Muscle of arm (tissue), 14 donors: ENCODE data around the gene BCOR. TPM values are rescaled to one million over a fixed set of nuclear protein-coding genes. Genes with fewer than 3 reads are reported as not detected.

ENCODE experiments used
- DNase-seq: peaks from one replicate; pipeline ENCODE4 v3.0.0-alpha.2; 2013
- long read RNA-seq, 11 donors: transcript quantifications; one replicate each; lab custom pipeline, GENCODE V29; 2026
- polyA plus RNA-seq, 12 donors: library from polyadenylated mRNA; unstranded; fragments of 120-200 nt; gene quantifications; one replicate each; pipeline ENCODE4 v1.2.1, GENCODE V29; 2013; ENCODE audit not compliant: insufficient read length in 12 of 12

Gene BCOR
- 10 to 100 TPM in 11 of 12 donors, not detected in 1; 21.7 to 41.6 (median 26.6) TPM for polyA plus RNA-seq
- long read RNA-seq, donor 1, partial matches to known transcripts: 0 of 2 reads
- long read RNA-seq, donor 1, other reads (novel, unspliced or antisense): 0 of 2 reads
- long read RNA-seq, donor 2: 0 reads
- long read RNA-seq, donor 3, partial matches to known transcripts: 0 of 1 reads
- long read RNA-seq, donor 3, other reads (novel, unspliced or antisense): 0 of 1 reads
- long read RNA-seq, donor 4: 0 reads
- long read RNA-seq, donor 5: 0 reads
- long read RNA-seq, donor 6: 0 reads
- long read RNA-seq, donor 7: 0 reads
- long read RNA-seq, donor 8: 0 reads
- long read RNA-seq, donor 9: 0 reads
- long read RNA-seq, donor 10, full-length matches to known transcripts: 1 of 1 reads
- long read RNA-seq, donor 10, partial matches to known transcripts: 0 of 1 reads
- long read RNA-seq, donor 10, other reads (novel, unspliced or antisense): 0 of 1 reads
- long read RNA-seq, donor 11: 0 reads

DNA sequence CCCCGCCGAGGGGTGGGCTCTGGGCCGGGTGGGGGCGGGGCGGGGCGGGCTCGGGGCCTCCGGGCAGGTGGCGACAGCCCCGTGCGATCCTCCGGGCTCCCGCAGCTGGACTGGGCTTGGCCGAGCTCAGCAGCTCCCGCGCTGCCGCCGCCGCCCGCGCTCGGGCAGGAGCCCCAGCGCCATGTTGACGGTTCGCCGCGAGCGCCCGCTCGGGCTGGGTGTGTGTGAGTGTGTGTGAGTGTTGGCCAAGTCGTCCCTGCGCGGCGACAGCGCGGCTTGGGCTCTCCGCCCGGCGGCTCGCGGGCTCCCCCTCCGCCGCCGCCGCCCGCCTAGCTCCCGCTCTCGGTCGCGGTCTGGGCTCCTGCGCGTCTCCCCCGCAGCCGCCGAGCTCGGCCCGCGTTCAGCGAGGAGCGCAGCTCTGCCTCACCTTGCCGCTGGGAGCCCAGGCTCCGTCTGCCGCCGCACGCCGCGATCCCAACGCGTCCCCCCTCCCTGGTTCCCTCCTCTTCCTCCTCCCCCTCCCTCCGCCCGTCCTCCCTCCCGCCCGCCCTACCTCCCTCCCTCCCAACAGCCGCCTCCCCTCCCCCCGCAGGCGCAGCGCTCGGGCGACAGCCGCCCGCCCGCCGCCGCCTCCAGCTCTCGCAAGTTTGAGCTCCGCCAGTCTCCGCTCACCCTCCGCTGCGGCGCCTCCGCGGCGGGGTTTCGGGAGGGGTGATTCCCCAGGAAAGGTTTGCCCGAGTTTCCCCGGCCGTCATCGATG lies at the start of gene BCOR:
TSS of gene BCOR (minus strand) at position 455 of the 760 bp plus-strand sequence. CDS start 20,029 bp downstream, outside the sequence.
- DNase-seq: peak; percentile 54

DNA sequence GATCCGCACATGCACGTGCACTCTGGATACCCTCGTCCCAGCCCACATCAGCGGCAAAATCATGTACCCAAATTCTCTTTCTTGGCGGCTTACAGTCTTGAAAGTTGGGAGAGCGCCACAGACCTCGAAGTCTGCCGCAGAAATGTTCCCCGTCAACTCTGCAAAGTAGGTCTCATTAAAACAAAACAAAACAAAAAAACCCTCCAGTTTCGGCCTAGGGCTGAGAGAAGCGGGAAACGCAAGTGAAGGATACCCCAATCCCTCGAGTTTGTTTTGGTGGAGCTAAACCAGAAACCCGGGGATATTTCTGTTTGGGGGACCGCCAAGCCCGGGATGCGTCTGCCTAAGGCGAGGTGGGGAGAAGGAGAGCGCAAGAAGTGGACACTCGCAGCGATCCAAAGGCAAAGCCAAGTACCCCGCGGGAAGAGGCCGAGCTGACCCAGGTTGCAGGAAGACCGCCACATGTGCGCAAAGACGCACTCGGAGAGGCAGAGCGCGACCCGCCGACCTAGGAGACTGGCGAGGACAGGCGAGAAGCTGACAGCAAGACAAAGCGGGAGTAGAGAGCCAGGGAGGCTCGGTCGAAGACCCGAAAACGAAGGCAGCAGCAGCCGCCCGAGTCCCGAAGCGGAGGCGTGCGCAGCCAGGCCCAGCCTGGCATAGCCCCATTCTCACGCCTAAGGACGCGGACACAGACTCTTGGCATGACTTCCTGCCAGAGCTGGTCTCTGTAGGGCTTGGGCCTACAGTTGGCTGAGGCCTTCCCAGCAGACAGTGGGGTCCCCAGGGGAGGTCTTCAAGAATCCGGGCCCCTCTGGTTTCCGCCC lies 49.6 kb upstream of the BCOR start:
- DNase-seq: no peak

DNA sequence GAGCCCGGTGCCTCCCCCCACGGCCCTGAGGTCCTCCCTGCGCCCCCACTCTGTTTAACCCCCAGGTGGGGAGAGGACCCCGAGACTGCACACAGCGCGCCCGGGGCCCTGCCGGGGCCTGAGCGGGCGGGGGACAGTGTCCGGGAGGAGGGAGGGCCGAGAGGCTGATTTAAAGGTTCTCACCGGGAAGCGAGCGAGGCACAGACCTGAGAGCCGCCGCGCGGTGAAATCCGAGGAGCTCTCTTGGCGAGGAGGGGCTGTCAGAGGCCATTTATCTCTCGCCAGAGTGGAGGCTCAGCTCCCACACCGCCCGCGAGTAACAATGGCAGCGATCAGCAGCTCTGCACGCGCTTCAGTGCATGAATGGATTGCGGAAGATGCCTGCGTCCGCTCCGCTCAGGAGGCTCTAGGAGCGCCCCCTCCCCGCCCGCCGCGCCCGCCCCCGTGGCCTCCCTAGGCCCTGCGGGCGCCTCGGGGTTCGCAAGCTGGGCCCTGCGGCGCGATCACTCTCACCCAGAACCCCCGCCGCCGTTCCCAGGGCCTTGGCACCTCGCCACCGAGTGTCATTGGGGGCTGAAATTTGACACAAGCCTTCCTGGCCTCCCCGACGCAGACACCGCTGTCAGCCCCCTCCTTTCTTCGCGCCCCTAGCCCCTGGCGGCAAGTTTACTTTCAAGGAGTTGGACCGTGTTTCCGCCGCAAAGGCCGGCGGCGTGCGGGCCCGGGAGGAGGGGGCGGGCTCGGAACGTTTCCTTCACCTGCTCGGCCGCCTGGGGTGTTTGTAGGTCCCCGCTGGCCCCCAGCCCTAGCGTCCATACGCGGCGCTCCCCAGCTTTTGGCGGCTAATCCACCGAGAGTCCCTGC lies 48.7 kb upstream of the BCOR start:
- no peak for DNase-seq

DNA sequence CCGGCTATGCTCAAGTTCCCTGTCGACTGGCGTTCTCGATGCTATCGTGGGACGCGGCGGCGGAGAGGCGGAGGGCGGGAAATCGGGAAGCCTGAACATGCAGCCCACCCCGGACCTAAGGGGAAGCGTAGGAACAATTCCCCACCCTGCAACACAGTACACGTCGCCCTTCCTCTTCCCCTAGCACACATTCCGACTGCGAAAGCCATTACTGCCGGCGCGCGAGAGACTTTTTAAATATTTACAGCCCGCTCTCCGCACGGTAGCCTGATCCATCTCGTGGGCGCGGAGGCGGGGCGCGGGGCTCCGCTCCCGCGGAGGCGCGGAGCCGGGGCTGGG lies 48.1 kb upstream of the BCOR start:
- no peak for DNase-seq

DNA sequence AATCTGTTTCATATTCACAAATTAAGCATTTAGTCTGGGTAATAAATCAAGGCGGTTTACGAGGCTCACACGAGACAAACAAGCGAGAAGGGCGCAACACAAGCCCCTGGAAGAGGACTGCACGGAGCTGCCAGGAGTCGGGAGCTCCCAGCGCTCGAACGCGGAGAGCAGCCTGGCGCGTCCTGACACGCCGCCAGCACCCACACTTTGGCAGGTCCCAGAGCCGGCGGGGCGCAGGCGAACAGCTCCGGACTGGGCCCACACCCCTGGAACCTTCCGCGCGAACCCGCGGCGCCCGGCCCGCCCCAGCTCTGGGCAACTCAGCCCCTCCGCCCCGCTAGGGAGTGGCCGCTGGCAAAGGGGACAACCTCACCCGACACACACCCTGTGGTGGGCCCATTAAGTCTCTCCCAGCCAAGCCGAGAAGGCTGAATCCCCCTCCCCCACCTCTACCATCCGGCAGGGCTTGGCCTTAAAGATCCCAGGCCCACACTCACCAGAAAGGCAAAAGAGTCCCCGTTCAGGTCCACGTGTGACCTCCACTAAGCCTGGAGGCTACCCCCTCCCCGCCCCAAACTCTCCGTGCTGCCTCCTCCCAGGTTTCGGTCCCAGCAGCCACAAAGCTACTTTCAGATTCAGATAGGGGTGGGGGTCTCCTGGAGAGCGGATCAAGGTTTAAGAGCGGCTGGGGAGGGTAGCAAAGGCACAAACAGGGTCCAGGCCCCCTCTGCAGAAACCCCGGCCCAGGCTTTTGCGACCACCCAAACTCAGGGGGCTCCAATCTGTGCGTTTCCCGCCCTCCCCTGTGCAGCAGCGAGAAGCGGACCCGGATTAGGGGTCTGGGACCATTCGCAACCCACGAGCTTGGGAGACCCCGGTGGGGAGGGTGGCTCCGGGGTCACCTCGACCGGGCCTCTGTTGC lies 47.5 kb upstream of the BCOR start:
- DNase-seq: no peak

DNA sequence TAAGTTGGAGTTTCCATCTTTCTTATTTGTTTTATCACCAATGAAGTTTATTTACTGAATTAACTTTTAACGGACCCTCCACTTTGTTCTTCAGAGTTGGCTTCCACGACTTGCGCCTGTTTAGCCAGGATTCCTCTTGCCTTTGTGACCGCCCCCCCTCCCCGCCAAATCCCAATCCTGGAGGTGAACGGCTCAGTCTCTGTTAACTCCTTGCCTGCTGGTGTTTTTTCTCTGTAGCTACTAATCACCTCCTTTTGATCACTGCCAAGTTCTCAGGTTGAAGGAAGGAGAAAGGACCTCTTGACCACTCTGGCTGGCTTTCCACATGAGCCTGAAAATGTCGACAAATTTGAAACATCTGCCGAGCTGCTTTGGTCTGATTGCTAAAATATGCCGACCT lies 46.8 kb upstream of the BCOR start:
- DNase-seq: no peak

DNA sequence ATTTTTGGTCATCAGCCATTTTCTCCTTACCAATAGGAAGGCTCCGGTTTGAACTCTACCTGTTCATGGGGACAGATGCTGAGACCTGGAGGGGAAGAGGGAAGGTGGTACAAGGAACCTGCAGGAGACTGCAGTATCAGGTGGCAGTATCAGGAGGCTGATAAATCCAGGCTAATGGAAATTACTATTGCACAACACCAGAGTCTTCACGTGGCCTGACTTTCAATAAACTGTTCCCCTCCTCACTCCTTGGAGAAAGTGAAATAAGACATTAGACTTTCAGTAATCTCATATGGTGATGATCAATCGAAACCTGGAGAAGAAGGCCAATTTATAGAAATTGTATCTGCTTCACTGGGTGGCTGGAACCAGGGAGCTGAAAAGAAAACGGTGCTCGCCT lies 46.2 kb upstream of the BCOR start:
- DNase-seq: no peak

DNA sequence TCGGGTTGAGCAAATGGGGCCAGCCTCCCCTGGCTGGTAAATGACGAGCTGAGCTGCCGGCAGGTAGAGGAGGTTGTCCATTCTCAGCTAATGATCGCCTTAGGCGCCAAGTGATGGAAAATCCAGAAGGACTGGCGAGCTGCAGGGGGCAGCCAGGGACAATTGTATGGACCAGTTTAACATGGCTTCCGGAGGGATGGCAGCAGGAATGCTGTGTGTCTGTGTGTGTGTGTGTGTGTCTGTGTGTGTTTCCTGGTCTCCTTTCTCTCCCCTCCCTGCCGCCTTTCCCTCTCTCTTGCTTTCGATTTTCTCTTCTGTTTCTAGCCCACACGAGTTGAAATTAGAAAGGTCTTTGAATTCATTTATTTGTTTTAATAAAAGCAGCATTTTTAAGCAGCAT lies 45.2 kb upstream of the BCOR start:
- no peak for DNase-seq

DNA sequence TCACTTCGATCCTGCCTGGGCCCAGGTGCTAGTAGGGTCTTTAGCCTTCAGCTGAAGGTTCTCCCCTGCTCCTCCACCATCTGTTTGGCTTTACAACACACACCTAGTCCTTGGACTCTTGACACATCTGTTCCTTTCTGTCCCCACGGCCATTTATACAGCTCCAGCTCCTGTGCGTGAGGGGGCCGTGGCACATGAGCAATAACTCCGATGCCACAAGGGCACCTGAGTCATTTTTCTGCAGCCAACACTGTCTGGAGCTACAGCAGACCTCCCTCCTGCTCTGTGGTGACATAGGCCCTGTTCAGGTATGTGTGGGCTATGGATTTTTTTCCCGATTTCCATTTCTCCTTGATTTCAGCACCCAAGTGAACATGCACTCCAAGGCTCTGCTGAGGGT lies 44.7 kb upstream of the BCOR start:
- no peak for DNase-seq

DNA sequence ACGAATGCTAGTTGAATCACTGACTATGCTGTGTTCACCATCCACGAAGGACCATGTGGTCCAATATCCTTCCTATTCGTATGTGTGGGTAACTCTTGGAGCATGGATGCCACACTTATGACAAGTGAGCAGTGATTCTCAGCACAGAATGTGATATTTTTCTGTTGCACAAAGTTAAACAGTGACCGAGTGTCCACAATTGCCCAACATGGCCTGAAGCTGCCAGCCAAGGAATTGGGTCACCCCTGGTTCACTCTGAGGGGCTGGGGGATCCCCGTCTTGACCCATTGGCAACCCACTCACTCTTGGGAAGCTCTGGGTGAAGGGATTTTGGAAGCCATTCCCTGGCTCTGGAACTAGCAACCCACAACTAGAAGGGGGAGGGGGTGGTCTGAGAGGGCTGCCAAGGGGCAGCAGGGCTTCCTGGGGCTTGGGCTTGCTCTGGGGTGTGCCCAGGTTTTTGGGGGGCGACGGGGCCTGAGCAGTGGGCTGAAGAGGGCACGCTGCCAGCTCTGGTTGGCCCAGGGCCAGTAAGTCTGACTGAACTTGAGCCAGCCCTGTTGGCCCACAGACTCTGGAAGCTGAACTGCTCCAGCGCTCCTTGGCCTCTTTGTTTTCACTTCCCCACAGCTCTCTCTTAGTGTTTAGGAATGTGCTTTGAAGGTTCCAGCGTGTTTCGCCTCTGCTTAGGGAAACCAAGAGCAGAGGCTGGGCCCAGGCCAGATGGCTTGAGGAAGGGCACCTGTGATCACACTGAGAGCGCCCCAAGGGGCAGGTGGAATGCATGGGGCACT lies 43.1 kb upstream of the BCOR start:
- no peak for DNase-seq

DNA sequence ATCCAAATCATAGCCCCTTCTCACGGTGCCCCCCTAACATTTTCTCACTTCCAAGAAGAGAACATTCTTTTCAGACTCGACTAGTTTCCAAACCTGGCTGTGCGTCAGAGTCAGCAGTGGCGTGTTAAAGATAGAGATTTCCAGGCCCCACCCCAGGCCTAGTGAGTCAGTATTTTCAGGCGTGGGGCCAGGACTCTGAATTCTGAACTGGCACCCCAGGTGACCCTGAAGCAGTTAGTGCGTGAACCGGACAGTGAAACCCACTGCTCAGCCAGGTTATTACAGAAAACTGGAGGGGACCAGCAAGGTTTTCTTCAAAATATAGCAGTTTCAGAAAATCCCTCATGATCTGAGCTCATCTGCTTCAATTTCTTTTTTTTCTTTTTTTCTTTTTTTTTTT lies 35.0 kb upstream of the BCOR start:
- DNase-seq: no peak

DNA sequence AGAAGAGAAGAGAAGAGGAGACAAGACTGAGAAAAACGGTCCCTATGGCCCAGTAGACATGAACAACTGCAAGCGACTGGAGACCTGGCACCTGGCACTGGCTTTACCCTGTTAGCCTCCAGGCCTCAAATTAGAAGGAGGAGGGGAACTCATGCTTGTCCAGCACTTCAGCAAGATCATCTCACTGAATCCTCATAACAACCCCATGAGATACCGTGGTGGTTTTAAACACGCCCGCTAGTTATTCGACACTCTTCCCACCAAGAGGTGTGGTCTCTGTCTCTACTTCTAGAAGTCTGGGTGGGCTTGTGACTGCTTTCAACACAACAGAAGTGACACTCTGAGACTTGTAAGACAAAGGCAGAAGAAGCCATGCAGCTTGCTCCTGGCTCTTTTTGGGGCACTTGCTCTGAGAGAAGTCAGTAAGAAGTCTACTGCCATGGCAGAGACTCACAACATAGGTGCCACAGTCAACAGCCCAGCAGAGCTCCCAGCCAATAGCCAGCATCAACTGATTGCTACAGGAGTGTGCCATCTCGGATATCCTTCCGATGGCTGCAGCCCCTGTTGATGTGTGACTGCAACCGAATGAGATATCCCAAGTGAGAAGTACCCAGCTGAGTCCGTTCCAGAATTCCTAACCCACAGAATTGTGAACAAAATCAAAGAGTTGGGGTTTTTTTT lies 34.0 kb upstream of the BCOR start:
- no peak for DNase-seq

DNA sequence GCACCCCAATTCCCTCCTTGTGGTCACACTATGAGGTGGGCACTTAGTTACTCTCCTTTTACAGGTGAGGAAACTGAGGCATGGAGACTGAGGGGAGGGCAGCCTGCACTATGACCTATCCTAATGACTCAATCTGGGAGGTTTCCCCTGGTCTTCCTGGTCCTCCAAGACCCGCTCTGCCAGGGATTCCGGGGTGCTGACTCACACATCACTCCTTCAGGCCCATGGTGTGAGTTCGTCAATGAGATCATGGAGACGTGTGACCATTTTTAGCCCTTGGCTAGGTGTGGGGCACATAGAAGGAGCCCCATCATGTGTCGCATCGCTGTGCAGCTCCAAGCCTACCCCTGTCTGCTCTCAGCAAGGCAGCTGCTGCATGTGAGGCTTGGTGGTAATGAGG lies 32.4 kb upstream of the BCOR start:
- DNase-seq: no peak

DNA sequence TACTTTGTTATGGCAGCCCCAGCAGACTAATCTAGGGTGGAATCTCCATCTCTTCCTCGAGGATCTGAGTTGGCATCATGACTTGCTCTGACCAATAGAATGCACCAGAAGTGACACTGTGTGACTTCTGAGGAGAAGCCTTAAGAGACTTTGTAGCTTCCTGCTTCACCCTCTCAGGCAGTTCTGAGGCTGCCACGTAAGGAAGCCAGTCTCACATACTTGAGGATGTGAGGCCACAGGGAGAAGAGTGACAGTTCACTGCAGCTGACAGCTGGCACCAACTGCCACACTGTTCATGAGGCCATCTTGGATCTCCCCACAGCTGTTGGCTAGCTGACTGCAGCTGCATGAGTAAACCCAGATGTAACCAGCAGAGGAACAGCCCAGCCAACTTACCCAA lies 29.3 kb upstream of the BCOR start:
- DNase-seq: no peak

DNA sequence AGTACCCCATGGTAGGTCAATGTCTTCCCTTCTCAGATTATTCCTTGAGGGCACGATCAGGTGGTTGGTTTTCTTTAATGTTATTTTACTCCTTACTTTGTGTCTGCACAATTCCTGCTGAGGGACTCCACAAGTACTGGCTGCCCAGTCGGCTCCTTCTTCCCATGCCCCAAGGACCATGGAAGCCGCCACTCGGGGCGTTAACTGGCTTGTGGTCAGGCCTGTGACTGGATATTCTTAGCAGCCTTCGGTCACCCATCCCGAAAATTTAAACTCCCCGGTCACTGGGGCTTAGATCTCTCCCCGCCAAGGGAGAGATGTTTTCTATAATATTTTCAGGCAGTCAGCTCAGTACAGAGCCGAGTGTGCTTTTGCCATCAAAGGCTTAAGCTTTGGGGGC lies 24.7 kb upstream of the BCOR start:
- DNase-seq: no peak

DNA sequence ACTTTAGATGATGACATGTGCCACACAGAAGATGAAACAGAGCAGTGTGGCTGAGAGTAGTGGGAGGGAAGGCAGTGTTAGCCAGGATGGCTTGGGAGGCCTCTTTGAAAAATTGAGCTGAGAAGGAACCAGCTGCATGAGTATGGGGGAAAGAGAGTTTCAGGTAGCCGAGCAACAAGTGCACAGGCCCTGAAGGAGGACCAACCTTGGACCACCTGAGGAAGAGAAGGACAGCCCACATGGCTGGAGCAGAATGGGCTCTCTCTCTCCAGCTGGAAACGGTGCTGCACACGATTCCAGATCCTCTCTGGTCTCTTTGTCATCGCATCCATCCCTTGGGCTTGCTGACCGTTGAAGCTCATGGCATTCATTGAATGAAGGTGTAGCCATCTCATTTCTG lies 23.9 kb upstream of the BCOR start:
- DNase-seq: no peak

DNA sequence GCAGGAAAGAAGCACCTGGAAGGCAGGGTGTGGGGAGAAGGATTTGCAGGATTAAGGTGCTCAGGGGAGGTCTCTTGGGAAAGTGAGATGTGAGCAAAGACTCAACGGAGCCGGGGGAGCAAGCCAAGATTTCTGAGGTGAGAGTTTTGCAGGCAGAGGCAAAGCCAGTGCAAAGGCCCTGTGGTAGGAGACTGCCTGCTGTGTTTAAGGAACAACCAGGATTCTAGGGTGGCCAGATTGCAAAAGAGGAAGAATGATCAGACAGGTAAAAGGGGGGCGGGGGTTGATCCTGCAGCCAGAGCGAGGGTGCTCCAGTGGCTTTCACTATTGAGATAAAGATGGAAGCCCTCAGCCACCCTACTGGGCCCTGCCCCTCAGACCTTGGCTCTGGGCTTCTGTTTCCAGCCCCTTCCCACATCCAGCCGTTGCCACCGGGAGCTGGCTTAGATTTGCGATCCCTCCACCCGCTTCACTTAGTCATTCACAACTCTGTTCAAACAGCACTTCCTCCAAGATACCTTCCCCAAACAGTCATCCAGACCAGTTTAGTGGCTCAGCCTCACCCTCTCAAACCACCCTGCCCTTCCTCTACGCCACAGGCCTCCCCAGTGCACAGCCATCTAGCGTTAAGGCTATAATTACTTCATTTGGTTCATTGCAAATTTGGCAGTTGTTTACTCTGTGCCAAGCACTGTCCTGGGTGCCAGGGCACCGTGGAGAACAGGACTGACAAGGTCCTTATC lies 23.3 kb upstream of the BCOR start:
- DNase-seq: no peak

DNA sequence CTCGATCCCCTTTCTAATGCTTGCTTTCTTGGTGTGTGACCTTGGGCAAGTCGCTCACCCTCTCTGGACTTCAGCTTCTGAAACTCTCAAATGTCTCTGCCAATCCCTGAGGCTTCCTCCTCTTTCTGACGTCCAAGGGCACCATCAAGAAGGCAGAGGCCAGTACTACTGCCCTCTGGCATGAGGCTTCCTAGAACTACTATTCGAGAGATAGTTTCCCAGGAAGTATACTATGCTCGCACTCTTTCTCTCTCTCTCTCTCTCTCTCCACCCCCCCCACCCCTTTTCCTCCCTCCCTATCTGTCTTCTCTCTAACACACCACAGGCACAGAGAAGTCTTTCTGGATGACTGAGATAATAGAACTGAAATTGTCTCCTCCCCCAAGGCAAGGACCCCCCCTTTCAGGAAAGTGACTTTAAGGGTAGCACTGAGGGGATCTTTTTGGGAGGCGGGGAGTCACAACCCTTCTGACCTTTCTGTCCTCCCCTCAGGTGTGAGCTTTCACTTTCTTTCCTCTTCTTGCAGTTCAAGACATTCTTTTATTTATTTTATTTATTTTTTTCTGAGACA lies 20.0 kb upstream of the BCOR start:
- no peak for DNase-seq
